Effector memory CD8-positive, alpha-beta T cell (primary cell): ENCODE results near the gene BCL2L2.
"Not testable (repeated sequence)": the region's sequence is repeated elsewhere in the genome, so short reads cannot be mapped to it uniquely, and the experiment has no call there.

Source experiments
- ATAC-seq: fragments of 150-1000 bp; cut with Tn5 transposase; replicated peaks from 2 replicates; pipeline ENCODE4 v1.10.0; 2021; ENCODE audit warnings: mild to moderate bottlenecking, moderate library complexity
- DNase-seq, 3 experiments: peaks; one replicate each; pipeline ENCODE4 v3.0.0; 2021
- H3K27ac Mint-ChIP-seq, 2 donors: one replicate each; pipeline ENCODE4 v1.8.0; 2022; ENCODE audit warnings: mild to moderate bottlenecking in 2 of 2, mixed read lengths in 2 of 2, moderate library complexity in 2 of 2
- H3K27me3 Mint-ChIP-seq, 2 donors: one replicate each; pipeline ENCODE4 v1.8.0; 2022; ENCODE audit warnings: mixed read lengths in 2 of 2
- H3K36me3 Mint-ChIP-seq: one replicate; pipeline ENCODE4 v1.8.0; 2022; ENCODE audit warnings: mild to moderate bottlenecking, moderate library complexity, mixed read lengths; ENCODE audit not compliant: insufficient read depth
- H3K4me1 Mint-ChIP-seq, 2 donors: one replicate each; pipeline ENCODE4 v1.8.0; 2022; ENCODE audit warnings: low read depth in 2 of 2, mixed read lengths in 2 of 2
- H3K4me3 Mint-ChIP-seq, 2 donors: one replicate each; pipeline ENCODE4 v1.8.0; 2022; ENCODE audit warnings: mild to moderate bottlenecking in 2 of 2, mixed read lengths in 2 of 2, moderate library complexity in 2 of 2
- H3K9me3 Mint-ChIP-seq, 2 donors: one replicate each; pipeline ENCODE4 v1.8.0; 2022; ENCODE audit warnings: mixed read lengths in 2 of 2

Gene BCL2L2

GRCh38 chr14:23324455-23324846, 17.8 kb downstream of the BCL2L2 start:
- Mint-ChIP-seq H3K4me1 (peaks cover 23 to 28% of the 10 kb centered on the region in 2 donors), H3K27ac (no peak overlapping the region), H3K4me3 (no peak overlapping the region), H3K9me3 (no peaks in the 10 kb centered on the region), H3K27me3 (no peaks in the 10 kb centered on the region), H3K36me3 (peaks cover 67% of the 10 kb centered on the region)
- no peak for DNase-seq
- ATAC-seq = no peak

GRCh38 chr14:23324993-23325392, 18.4 kb downstream of the BCL2L2 start:
- H3K4me3 Mint-ChIP-seq = no peak overlapping the region
- peaks cover 20 to 25% of the 10 kb centered on the region in 2 donors for H3K4me1 Mint-ChIP-seq
- H3K9me3 Mint-ChIP-seq = no peaks in the 10 kb centered on the region
- no peak for DNase-seq
- H3K27ac Mint-ChIP-seq = no peak overlapping the region
- no peaks in the 10 kb centered on the region for H3K27me3 Mint-ChIP-seq
- peaks cover 67% of the 10 kb centered on the region for H3K36me3 Mint-ChIP-seq
- no peak for ATAC-seq

GRCh38 chr14:23325746-23326145, 19.1 kb downstream of the BCL2L2 start:
- peak overlapping the region in 1 of 2 donors; percentile 6 for H3K27ac Mint-ChIP-seq

GRCh38 chr14:23326491-23327332, 20.1 kb downstream of the BCL2L2 start:
- Mint-ChIP-seq H3K9me3 (no peaks in the 10 kb centered on the region), H3K27me3 (no peaks in the 10 kb centered on the region), H3K27ac (no peak overlapping the region), H3K4me1 (peaks cover 13 to 17% of the 10 kb centered on the region in 2 donors), H3K4me3 (no peak overlapping the region), H3K36me3 (peaks cover 56% of the 10 kb centered on the region)
- ATAC-seq (no peak), DNase-seq (no peak)

More at GRCh38 chr14:23325746-23326145, 19.1 kb downstream of the BCL2L2 start:
- not testable (repeated sequence) for ATAC-seq, DNase-seq, H3K27me3 Mint-ChIP-seq, H3K9me3 Mint-ChIP-seq, H3K4me3 Mint-ChIP-seq
- peaks cover 62% of the 10 kb centered on the region for H3K36me3 Mint-ChIP-seq
- peaks cover 13 to 18% of the 10 kb centered on the region in 2 donors for H3K4me1 Mint-ChIP-seq

GRCh38 chr14:23327947-23328744, 21.5 kb downstream of the BCL2L2 start:
- peaks cover 42% of the 10 kb centered on the region for H3K36me3 Mint-ChIP-seq
- H3K27me3 Mint-ChIP-seq = no peaks in the 10 kb centered on the region
- H3K4me3 Mint-ChIP-seq = no peak overlapping the region
- ATAC-seq = peak; percentile 74
- no peaks in the 10 kb centered on the region for H3K9me3 Mint-ChIP-seq
- peak; percentile 48 to 53 (median 50) for DNase-seq
- no peak overlapping the region for H3K27ac Mint-ChIP-seq
- peaks cover 1 to 4% of the 10 kb centered on the region in 2 donors for H3K4me1 Mint-ChIP-seq

GRCh38 chr14:23335623-23336022, 29.0 kb downstream of the BCL2L2 start:
- ATAC-seq = no peak
- no peaks in the 10 kb centered on the region for H3K4me1 Mint-ChIP-seq
- H3K27me3 Mint-ChIP-seq = peaks cover 31 to 42% of the 10 kb centered on the region in 2 donors
- H3K4me3 Mint-ChIP-seq = no peak overlapping the region
- no peaks in the 10 kb centered on the region for H3K9me3 Mint-ChIP-seq
- H3K27ac Mint-ChIP-seq = no peak overlapping the region
- no peak for DNase-seq
- H3K36me3 Mint-ChIP-seq = no peaks in the 10 kb centered on the region

- DNase-seq (no peak), ATAC-seq (no peak)
- Mint-ChIP-seq H3K4me1 (no peaks in the 10 kb centered on the region), H3K27ac (no peak overlapping the region), H3K27me3 (peaks cover 40 to 50% of the 10 kb centered on the region in 2 donors), H3K36me3 (no peaks in the 10 kb centered on the region), H3K4me3 (no peak overlapping the region), H3K9me3 (no peaks in the 10 kb centered on the region)
Measured at GRCh38 chr14:23339506-23340268, 33.1 kb downstream of the BCL2L2 start.

- DNase-seq (no peak), ATAC-seq (no peak)
- no peak overlapping the region for H3K4me3 Mint-ChIP-seq
- H3K9me3 Mint-ChIP-seq = no peaks in the 10 kb centered on the region
- H3K4me1 Mint-ChIP-seq = no peaks in the 10 kb centered on the region
- H3K27me3 Mint-ChIP-seq = peaks cover 26 to 50% of the 10 kb centered on the region in 2 donors
- H3K27ac Mint-ChIP-seq = no peak overlapping the region
- no peaks in the 10 kb centered on the region for H3K36me3 Mint-ChIP-seq
Measured at GRCh38 chr14:23344481-23344880, 37.8 kb downstream of the BCL2L2 start.

- Mint-ChIP-seq H3K4me3 (no peak overlapping the region), H3K36me3 (peaks cover 3% of the 10 kb centered on the region), H3K27me3 (peaks cover 42 to 67% of the 10 kb centered on the region in 2 donors), H3K4me1 (peaks cover 1 to 2% of the 10 kb centered on the region in 2 donors), H3K27ac (no peak overlapping the region), H3K9me3 (no peaks in the 10 kb centered on the region)
- DNase-seq (no peak), ATAC-seq (no peak)
Measured at GRCh38 chr14:23345987-23346692, 39.5 kb downstream of the BCL2L2 start.

GRCh38 chr14:23346693-23347405, 40.2 kb downstream of the BCL2L2 start:
- peaks cover 43 to 69% of the 10 kb centered on the region in 2 donors for H3K27me3 Mint-ChIP-seq

GRCh38 chr14:23347406-23348296, 41.0 kb downstream of the BCL2L2 start:
- no peak overlapping the region for H3K27ac Mint-ChIP-seq
- H3K27me3 Mint-ChIP-seq = peaks cover 36 to 62% of the 10 kb centered on the region in 2 donors
- no peak for ATAC-seq

More at GRCh38 chr14:23346693-23347405, 40.2 kb downstream of the BCL2L2 start:
- peaks cover 3 to 5% of the 10 kb centered on the region in 2 donors for H3K4me1 Mint-ChIP-seq
- H3K36me3 Mint-ChIP-seq = peaks cover 3% of the 10 kb centered on the region
- ATAC-seq (no peak), DNase-seq (no peak)
- H3K4me3 Mint-ChIP-seq = no peak overlapping the region
- H3K9me3 Mint-ChIP-seq = no peaks in the 10 kb centered on the region
- no peak overlapping the region for H3K27ac Mint-ChIP-seq

More at GRCh38 chr14:23347406-23348296, 41.0 kb downstream of the BCL2L2 start:
- Mint-ChIP-seq H3K36me3 (peaks cover 3% of the 10 kb centered on the region), H3K4me3 (no peak overlapping the region), H3K4me1 (peaks cover 3 to 5% of the 10 kb centered on the region in 2 donors), H3K9me3 (no peaks in the 10 kb centered on the region)
- no peak for DNase-seq
